IMR-90 (cell line): ENCODE data around the gene MNDA. TPM values are rescaled to one million over a fixed set of nuclear protein-coding genes. Genes with fewer than 3 reads are reported as not detected.

Experiments used
- ATAC-seq: fragments of 200-7000 bp; cut with Tn5 transposase; 2 replicates; pipeline ENCODE4 v1.9.1; 2020; ENCODE audit warnings: low read depth, mild to moderate bottlenecking, moderate library complexity
- BruUV-seq: library from RNA; stranded (reverse); fragments of 400-500 nt; replicated peaks from 2 replicates; lab custom pipeline; 2021; lab: Mats Ljungman, UMichigan
- CTCF ChIA-PET: fragments of 300-600 bp; formaldehyde crosslinking; extraction: SDS; loops from one replicate; lab custom pipeline; 2021; ENCODE audit warnings: antibody characterized with exemption; lab: Yijun Ruan, JAX
- POLR2A ChIA-PET: fragments of 300-600 bp; sonication (Branson Sonifier 250); formaldehyde crosslinking; loops from one replicate; lab custom pipeline; 2022; ENCODE audit warnings: antibody characterized with exemption; ENCODE audit not compliant: unreplicated experiment; lab: Charles Lee
- DNase-seq: peaks from one replicate; pipeline ENCODE4 v3.0.0; 2013
- H2AFZ ChIP-seq: replicated peaks from 2 replicates; pipeline ENCODE3; 2013; ENCODE audit warnings: low read length, mild to moderate bottlenecking; ENCODE audit not compliant: poor library complexity
- H2AK5ac ChIP-seq: 2 replicates; pipeline ENCODE4 v1.6.1; 2013; ENCODE audit warnings: low read depth, low read length, inconsistent platforms
- H2AK9ac ChIP-seq: replicated peaks from 2 replicates; pipeline ENCODE3; 2013; ENCODE audit warnings: mild to moderate bottlenecking, low read depth, low read length, moderate library complexity; ENCODE audit not compliant: poor library complexity
- H2BK120ac ChIP-seq: 2 replicates; pipeline ENCODE4 v1.6.1; 2013; ENCODE audit warnings: low read depth, low read length, inconsistent platforms
- H2BK15ac ChIP-seq: 3 replicates; pipeline ENCODE4 v1.6.1; 2013; ENCODE audit warnings: low read depth, low read length, inconsistent platforms
- H2BK20ac ChIP-seq: 2 replicates; pipeline ENCODE4 v1.6.1; 2013; ENCODE audit warnings: low read depth, mild to moderate bottlenecking, inconsistent platforms, low read length, moderate library complexity
- H2BK5ac ChIP-seq: 2 replicates; pipeline ENCODE4 v1.6.1; 2013; ENCODE audit warnings: mild to moderate bottlenecking, low read depth, low read length, inconsistent platforms; ENCODE audit not compliant: poor library complexity, severe bottlenecking
- H3K14ac ChIP-seq: replicated peaks from 2 replicates; pipeline ENCODE4 v1.6.1; 2013; ENCODE audit warnings: low read depth, low read length, inconsistent platforms
- H3K18ac ChIP-seq: 2 replicates; pipeline ENCODE4 v1.6.1; 2013; ENCODE audit warnings: low read depth, low read length, control low read depth
- H3K23ac ChIP-seq: 2 replicates; pipeline ENCODE4 v1.6.1; 2013; ENCODE audit warnings: low read depth, low read length, inconsistent platforms
- H3K27ac ChIP-seq: 2 replicates; pipeline ENCODE4 v1.5.1; 2013; ENCODE audit warnings: mild to moderate bottlenecking, control low read depth, low read length; ENCODE audit not compliant: insufficient read depth
- H3K27me3 ChIP-seq: 2 replicates; pipeline ENCODE4 v1.6.1; 2013; ENCODE audit warnings: low read length; ENCODE audit not compliant: control insufficient read depth, insufficient read depth
- H3K36me3 ChIP-seq: 2 replicates; pipeline ENCODE4 v1.6.1; 2013; ENCODE audit warnings: low read length, mixed read lengths; ENCODE audit not compliant: control insufficient read depth, insufficient read depth
- H3K4ac ChIP-seq: 2 replicates; pipeline ENCODE4 v1.6.1; 2013; ENCODE audit warnings: low read depth, low read length, inconsistent platforms
- H3K4me1 ChIP-seq: 2 replicates; pipeline ENCODE4 v1.6.1; 2013; ENCODE audit warnings: low read length, mixed read lengths; ENCODE audit not compliant: control insufficient read depth, insufficient read depth
- H3K4me2 ChIP-seq: 2 replicates; pipeline ENCODE4 v1.6.1; 2013; ENCODE audit warnings: low read depth, mild to moderate bottlenecking, control low read depth, low read length, moderate library complexity
- H3K4me3 ChIP-seq: 2 replicates; pipeline ENCODE4 v1.5.1; 2013; ENCODE audit warnings: low read depth, mild to moderate bottlenecking, control low read depth, low read length, moderate library complexity; ENCODE audit not compliant: insufficient read depth
- H3K56ac ChIP-seq: 2 replicates; pipeline ENCODE4 v1.6.1; 2013; ENCODE audit warnings: low read length, inconsistent platforms; ENCODE audit not compliant: insufficient read depth; ENCODE audit errors: extremely low read depth
- H3K79me1 ChIP-seq, 2 experiments: 2 replicates each; pipeline ENCODE4 v1.6.1; 2013; ENCODE audit warnings: low read length in 2 of 2, inconsistent platforms in 1 of 2, low read depth in 1 of 2
- H3K9ac ChIP-seq: 2 replicates; pipeline ENCODE4 v1.6.1; 2013; ENCODE audit warnings: low read depth, low read length, control low read depth
- H3K9me1 ChIP-seq: 2 replicates; pipeline ENCODE4 v1.6.1; 2013; ENCODE audit warnings: low read length, inconsistent platforms; ENCODE audit not compliant: insufficient read depth
- H3K9me3 ChIP-seq: 2 replicates; pipeline ENCODE4 v1.6.1; 2013; ENCODE audit warnings: low read length; ENCODE audit not compliant: control insufficient read depth, insufficient read depth
- H4K20me1 ChIP-seq: 2 replicates; pipeline ENCODE4 v1.6.1; 2013; ENCODE audit warnings: low read length, inconsistent platforms; ENCODE audit not compliant: insufficient read depth
- H4K5ac ChIP-seq: 2 replicates; pipeline ENCODE4 v1.6.1; 2013; ENCODE audit warnings: mild to moderate bottlenecking, low read depth, low read length, control low read depth
- H4K8ac ChIP-seq, 2 experiments: 2 replicates each; pipeline ENCODE4 v1.6.1; 2013; ENCODE audit warnings: low read depth in 2 of 2, low read length in 2 of 2, control low read depth in 1 of 2, inconsistent platforms in 1 of 2
- H4K91ac ChIP-seq: 2 replicates; pipeline ENCODE4 v1.6.1; 2013; ENCODE audit warnings: low read depth, low read length, inconsistent platforms; ENCODE audit not compliant: insufficient read depth
- BHLHE40 ChIP-seq: fragments of 150-350 bp; IDR thresholded peaks from 2 replicates; pipeline ENCODE4 v1.6.1; 2016; ENCODE audit warnings: mild to moderate bottlenecking, low read depth, low read length
- CEBPB ChIP-seq: IDR thresholded peaks from 2 replicates; pipeline ENCODE4 v1.6.1; 2012; ENCODE audit warnings: low read depth, low read length, improper control_type of control experiment
- CHD1 ChIP-seq: IDR thresholded peaks from 2 replicates; pipeline ENCODE4 v1.6.1; 2012; ENCODE audit warnings: low read depth, low read length, improper control_type of control experiment
- CTCF ChIP-seq: conservative IDR thresholded peaks from 2 replicates; pipeline ENCODE4 v1.5.1; 2012; ENCODE audit warnings: mild to moderate bottlenecking, low read depth, low read length, improper control_type of control experiment
- ELK1 ChIP-seq: fragments of 150-350 bp; IDR thresholded peaks from 2 replicates; pipeline ENCODE4 v1.6.1; 2016; ENCODE audit warnings: low read depth, mild to moderate bottlenecking, low read length, moderate library complexity, borderline replicate concordance
- FOS ChIP-seq: fragments of 150-350 bp; IDR thresholded peaks from 2 replicates; pipeline ENCODE4 v1.6.1; 2016; ENCODE audit warnings: low read depth, low read length
- MAFK ChIP-seq: IDR thresholded peaks from 2 replicates; pipeline ENCODE4 v1.6.1; 2012; ENCODE audit warnings: low read depth, low read length, improper control_type of control experiment
- MAZ ChIP-seq: IDR thresholded peaks from 2 replicates; pipeline ENCODE4 v1.6.1; 2012; ENCODE audit warnings: low read depth, mild to moderate bottlenecking, low read length, improper control_type of control experiment, moderate library complexity, borderline replicate concordance
- MXI1 ChIP-seq: IDR thresholded peaks from 2 replicates; pipeline ENCODE4 v1.6.1; 2012; ENCODE audit warnings: low read depth, mild to moderate bottlenecking, low read length, moderate library complexity, borderline replicate concordance
- NFE2L2 ChIP-seq: fragments of 150-350 bp; IDR thresholded peaks from 2 replicates; pipeline ENCODE4 v1.6.1; 2016; ENCODE audit warnings: low read depth, mild to moderate bottlenecking, low read length
- POLR2A ChIP-seq: IDR thresholded peaks from 2 replicates; pipeline ENCODE4 v1.6.1; 2012; ENCODE audit warnings: mild to moderate bottlenecking, low read depth, low read length
- RAD21 ChIP-seq: IDR thresholded peaks from 2 replicates; pipeline ENCODE4 v1.6.1; 2012; ENCODE audit warnings: low read length, improper control_type of control experiment
- RCOR1 ChIP-seq: IDR thresholded peaks from 2 replicates; pipeline ENCODE4 v1.6.1; 2012; ENCODE audit warnings: mild to moderate bottlenecking, low read length, improper control_type of control experiment; ENCODE audit not compliant: insufficient replicate concordance
- SMC3 ChIP-seq: fragments of 150-350 bp; IDR thresholded peaks from 2 replicates; pipeline ENCODE4 v1.6.1; 2016; ENCODE audit warnings: low read depth, mild to moderate bottlenecking, antibody characterized with exemption, low read length, moderate library complexity
- whole genome bisulfite sequencing, 2 experiments: methylation state at CpG; one replicate each; pipeline versions ENCODE4 v1.1.5 to v1.1.7; 2013; ENCODE audit warnings: missing lambda C conversion rate in 2 of 2; ENCODE audit not compliant: insufficient read length in 1 of 2; ENCODE audit errors: extremely low coverage in 2 of 2; 5-methylcytosine and 5-hydroxymethylcytosine counted together
- dilution Hi-C: fragments of 300-500 bp; cut with HindIII; formaldehyde crosslinking; loops from one replicate; pipeline ENCODE4 v1.14.3; 2018; ENCODE audit warnings: low sequenced_read_pairs; ENCODE audit not compliant: unreplicated experiment
- in situ Hi-C: fragments of 300-500 bp; cut with MboI; formaldehyde crosslinking; loops from 3 replicates; pipeline ENCODE4 v1.14.3; 2019; ENCODE audit warnings: low sequenced_read_pairs, inconsistent platforms, mixed read lengths
- intact Hi-C: fragments of 100-400 bp; cut with micrococcal nuclease; formaldehyde crosslinking; loops from 2 replicates; pipeline ENCODE4 v1.10.0; 2022
- polyA plus RNA-seq, 3 experiments: library from polyadenylated mRNA; depleted of rRNA; stranded (reverse); fragments of >200 nt; gene quantifications; 2 replicates each; pipeline ENCODE4 v1.2.3, GENCODE V29; 2012; ENCODE audit warnings: low replicate concordance in 1 of 3
- total RNA-seq: library from RNA; depleted of rRNA; stranded (reverse); fragments of >200 nt; gene quantifications from 2 replicates; pipeline ENCODE4 v1.2.3, GENCODE V29; 2012

The MNDA gene
- total and polyA plus RNA-seq, 2 of the 4 experiments (the other 2 are of a cell fraction) = not detected

DNA sequence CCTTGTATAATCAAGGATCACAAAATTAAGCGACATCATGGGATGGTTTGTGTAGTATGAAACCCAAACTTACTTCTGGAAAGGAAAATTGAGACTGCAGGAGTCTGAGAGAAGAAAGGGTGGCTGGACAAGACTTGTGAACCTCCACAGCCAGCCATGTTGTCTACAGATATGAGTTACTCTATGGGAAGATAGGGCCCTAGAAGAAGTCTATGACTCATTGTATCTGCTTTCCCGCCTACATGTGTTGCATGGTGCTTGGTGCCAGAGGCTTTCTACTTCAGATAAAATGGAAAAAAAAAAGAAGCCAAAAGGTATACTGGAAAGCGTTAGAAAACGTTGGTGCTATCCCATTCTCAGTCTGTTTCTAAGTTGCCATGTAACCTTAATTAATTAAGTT is 31.5 kb upstream of the MNDA start:
- no peak overlapping the region for H4K5ac ChIP-seq
- no peak overlapping the region for H3K56ac ChIP-seq
- H4K20me1 ChIP-seq = no peaks in the 10 kb centered on the region
- no peak overlapping the region for H2BK15ac ChIP-seq
- no peak overlapping the region for H3K4me3 ChIP-seq
- TF ChIP-seq RAD21 (no peak), CTCF (no peak), MAFK (no peak), RCOR1 (no peak), BHLHE40 (no peak), CEBPB (no peak), SMC3 (no peak), MAZ (no peak), NFE2L2 (no peak), POLR2A (no peak), FOS (no peak), ELK1 (no peak), CHD1 (no peak), MXI1 (no peak)
- ATAC-seq = no peak
- H3K23ac ChIP-seq = no peak overlapping the region
- H3K14ac ChIP-seq = no peak overlapping the region
- no peak overlapping the region for H3K4me2 ChIP-seq
- in situ Hi-C loops (no loop called here), intact Hi-C loops (loop anchor here (10.0 kb wide), 1 partner anchor 275 kb away; the partner anchor contains the start of gene AIM2), dilution Hi-C loops (no loop called here)
- no TSS peak for BruUV-seq
- no peak overlapping the region for H3K18ac ChIP-seq
- no peak overlapping the region for H2AFZ ChIP-seq
- H3K4ac ChIP-seq = no peak overlapping the region
- H4K8ac ChIP-seq = no peak overlapping the region
- H3K36me3 ChIP-seq = no peaks in the 10 kb centered on the region
- ChIA-PET CTCF (no interaction called here), POLR2A (no interaction called here)
- H2BK5ac ChIP-seq = no peak overlapping the region
- H3K79me1 ChIP-seq = no peaks in the 10 kb centered on the region
- H2BK120ac ChIP-seq = no peak overlapping the region
- H4K91ac ChIP-seq = no peak overlapping the region
- no peaks in the 10 kb centered on the region for H3K4me1 ChIP-seq
- H3K9me1 ChIP-seq = no peaks in the 10 kb centered on the region
- H3K27ac ChIP-seq = no peak overlapping the region
- no peak overlapping the region for H3K9ac ChIP-seq
- no CpG with 5 or more reads among the region's 4 CpGs for WGBS, 2 experiments
- H2AK9ac ChIP-seq = no peak overlapping the region
- no peaks in the 10 kb centered on the region for H3K27me3 ChIP-seq
- H3K9me3 ChIP-seq = no peaks in the 10 kb centered on the region
- no peak overlapping the region for H2AK5ac ChIP-seq
- H2BK20ac ChIP-seq = no peak overlapping the region
- no peak for DNase-seq
